Gastroesophageal sphincter (tissue), 4 donors: ENCODE results near the gene VPS13A. TPM values are rescaled to one million over a fixed set of nuclear protein-coding genes. Genes with fewer than 3 reads are reported as not detected.

Source experiments
- ATAC-seq: fragments of 150-250 bp; one replicate; pipeline ENCODE4 v1.9.1; 2016; ENCODE audit warnings: mild to moderate bottlenecking, moderate library complexity
- H3K27ac ChIP-seq, 4 donors: fragments of 200-600 bp; sonication (generic) in 3 of 4; 1 replicate in 3 of 4; 2 replicates in 1 of 4; pipeline ENCODE4 v1.5.1; 2016 to 2019
- H3K27me3 ChIP-seq: fragments of 200-600 bp; sonication (generic); one replicate; pipeline ENCODE4 v1.5.1; 2019
- H3K36me3 ChIP-seq, 2 donors: fragments of 200-600 bp; sonication (generic); one replicate each; pipeline ENCODE4 v1.5.1; 2019; ENCODE audit warnings: control low read depth in 1 of 2
- H3K4me1 ChIP-seq, 3 donors: fragments of 200-600 bp; sonication (generic); 1 replicate in 2 of 3; 2 replicates in 1 of 3; pipeline ENCODE4 v1.5.1; 2016 to 2019; ENCODE audit warnings: control low read depth in 2 of 3
- H3K4me3 ChIP-seq, 2 donors: fragments of 200-600 bp; sonication (generic); one replicate each; pipeline ENCODE4 v1.5.1; 2019; ENCODE audit warnings: mild to moderate bottlenecking in 1 of 2, moderate library complexity in 1 of 2
- H3K9me3 ChIP-seq, 3 donors: fragments of 200-600 bp; sonication (generic); one replicate each; pipeline ENCODE4 v1.5.1; 2017 to 2019; ENCODE audit warnings: control low read depth in 2 of 3
- EP300 ChIP-seq: sonication (generic); formaldehyde crosslinking; IDR thresholded peaks from one replicate; pipeline ENCODE4 v1.6.1; 2017; ENCODE audit warnings: antibody characterized with exemption, mild to moderate bottlenecking
- POLR2A ChIP-seq, 2 donors: fragments of 450-650 bp; IDR thresholded peaks; one replicate each; pipeline ENCODE4 v1.6.1; 2017; ENCODE audit warnings: antibody characterized with exemption in 2 of 2, mild to moderate bottlenecking in 2 of 2, moderate library complexity in 1 of 2
- POLR2AphosphoS5 ChIP-seq: sonication (generic); formaldehyde crosslinking; IDR thresholded peaks from one replicate; pipeline ENCODE4 v1.6.1; 2017; ENCODE audit warnings: antibody characterized with exemption
- WGBS, 2 donors: methylation state at CpG; one replicate each; pipeline ENCODE4 v1.1.5; 2018; ENCODE audit warnings: low coverage in 1 of 2; 5-methylcytosine and 5-hydroxymethylcytosine counted together
- total RNA-seq, 4 donors: library from RNA; depleted of rRNA; stranded (reverse); fragments of >200 nt; gene quantifications; one replicate each; pipeline ENCODE4 v1.1.0, GENCODE V29; 2016
- TF ChIP-seq, protein P1 (sequence below), 4 experiments: fragments of 200-600 bp in 2 of 4; fragments of 450-650 bp in 2 of 4; sonication (generic) in 1 of 4; IDR thresholded peaks; one replicate each; pipeline ENCODE4 v1.5.1; 2017 to 2019; ENCODE audit warnings: antibody characterized with exemption in 4 of 4, mild to moderate bottlenecking in 2 of 4, moderate library complexity in 2 of 4

VPS13A gene
- total RNA-seq, 4 donors from 2014 or later = 33.7 to 79.7 (median 42.6) TPM

DNA sequence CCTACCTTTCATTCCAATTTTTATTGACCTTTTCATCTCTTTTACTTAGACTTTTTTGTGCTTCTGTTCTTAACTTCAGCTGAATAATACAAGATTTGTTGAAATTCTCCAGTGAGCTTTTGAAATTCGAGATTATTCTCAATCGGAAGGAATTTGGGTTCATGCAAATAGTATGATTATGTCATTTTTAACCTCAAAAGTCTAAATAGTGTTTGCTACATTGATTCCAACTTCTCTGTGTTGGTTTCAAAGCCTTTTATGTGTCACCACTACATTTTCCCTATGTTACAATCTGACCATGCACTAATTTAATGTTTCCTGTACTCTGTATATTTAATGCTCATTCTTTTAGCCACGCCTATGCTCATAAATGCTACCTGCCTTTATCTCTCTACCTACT is 44.1 kb downstream of the VPS13A start:
- Histone ChIP-seq H3K36me3 (peaks cover 3 to 43% of the 10 kb centered on the region in 2 donors), H3K27ac (no peak overlapping the region), H3K4me3 (no peak overlapping the region), H3K27me3 (no peaks in the 10 kb centered on the region), H3K9me3 (no peaks in the 10 kb centered on the region), H3K4me1 (peaks cover 0 to 10% (median 0%) of the 10 kb centered on the region in 3 donors)
- ATAC-seq = no peak
- TF ChIP-seq POLR2AphosphoS5 (no peak), EP300 (no peak)
- TF ChIP-seq, protein P1, sequence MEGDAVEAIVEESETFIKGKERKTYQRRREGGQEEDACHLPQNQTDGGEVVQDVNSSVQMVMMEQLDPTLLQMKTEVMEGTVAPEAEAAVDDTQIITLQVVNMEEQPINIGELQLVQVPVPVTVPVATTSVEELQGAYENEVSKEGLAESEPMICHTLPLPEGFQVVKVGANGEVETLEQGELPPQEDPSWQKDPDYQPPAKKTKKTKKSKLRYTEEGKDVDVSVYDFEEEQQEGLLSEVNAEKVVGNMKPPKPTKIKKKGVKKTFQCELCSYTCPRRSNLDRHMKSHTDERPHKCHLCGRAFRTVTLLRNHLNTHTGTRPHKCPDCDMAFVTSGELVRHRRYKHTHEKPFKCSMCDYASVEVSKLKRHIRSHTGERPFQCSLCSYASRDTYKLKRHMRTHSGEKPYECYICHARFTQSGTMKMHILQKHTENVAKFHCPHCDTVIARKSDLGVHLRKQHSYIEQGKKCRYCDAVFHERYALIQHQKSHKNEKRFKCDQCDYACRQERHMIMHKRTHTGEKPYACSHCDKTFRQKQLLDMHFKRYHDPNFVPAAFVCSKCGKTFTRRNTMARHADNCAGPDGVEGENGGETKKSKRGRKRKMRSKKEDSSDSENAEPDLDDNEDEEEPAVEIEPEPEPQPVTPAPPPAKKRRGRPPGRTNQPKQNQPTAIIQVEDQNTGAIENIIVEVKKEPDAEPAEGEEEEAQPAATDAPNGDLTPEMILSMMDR (IDR thresholded peaks at IDR 0.05) = no peak
- WGBS, 2 donors = 80 to 83% methylated on average over 3 of the region's 3 CpGs

DNA sequence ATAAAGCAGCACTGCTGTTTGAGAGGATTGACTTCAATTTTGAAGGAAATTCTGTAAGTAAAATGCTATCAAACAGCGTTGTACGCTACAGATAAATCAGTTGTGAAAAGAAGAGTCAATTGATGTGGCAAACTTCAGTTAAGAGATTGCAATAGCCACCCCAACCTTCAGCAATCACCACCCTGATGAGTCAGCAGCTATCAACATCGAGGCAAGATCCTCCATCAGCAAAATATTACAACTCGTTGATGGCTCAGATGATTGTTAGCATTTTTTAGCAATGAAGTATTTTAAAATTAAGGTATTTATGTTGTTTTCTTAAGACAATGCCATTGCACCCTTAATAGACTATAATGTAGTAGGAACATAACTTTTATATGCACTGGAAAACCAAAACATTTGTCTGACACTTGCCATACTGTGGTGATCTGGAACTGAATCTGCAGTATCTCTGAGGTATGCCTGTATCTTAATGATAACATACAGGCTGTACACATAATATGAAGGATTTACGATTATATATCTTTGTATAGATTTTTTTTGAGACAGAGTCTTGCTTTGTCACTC is 47.5 kb downstream of the VPS13A start:
- WGBS, 2 donors = 77 to 82% methylated on average over 5 of the region's 5 CpGs
- H3K36me3 ChIP-seq = peaks cover 5 to 69% of the 10 kb centered on the region in 2 donors
- no peak for ATAC-seq

DNA sequence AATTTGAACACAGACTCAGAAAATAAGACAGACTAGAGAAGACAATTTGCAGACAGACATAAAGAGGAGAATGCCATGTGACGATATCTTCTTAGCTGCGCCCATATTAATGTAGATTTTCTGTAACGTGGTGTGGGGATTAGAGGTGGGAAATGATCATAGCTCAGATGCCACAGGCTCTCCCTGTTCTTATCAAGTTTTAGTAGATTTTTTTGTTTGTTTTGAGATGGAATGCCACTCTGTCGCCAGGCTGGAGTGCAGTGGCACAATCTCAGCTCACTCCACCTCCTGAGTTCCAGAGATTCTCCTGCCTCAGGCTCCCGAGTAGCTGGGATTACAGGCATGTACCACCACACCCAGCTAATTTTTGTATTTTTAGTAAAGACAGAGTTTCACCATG is 59.4 kb downstream of the VPS13A start:
- Histone ChIP-seq H3K36me3 (peaks cover 0 to 18% of the 10 kb centered on the region in 2 donors), H3K27me3 (no peaks in the 10 kb centered on the region), H3K4me1 (no peaks in the 10 kb centered on the region), H3K9me3 (no peaks in the 10 kb centered on the region), H3K27ac (no peak overlapping the region), H3K4me3 (no peak overlapping the region)
- no peak for ATAC-seq
- 84 to 92% methylated on average over 5 of the region's 5 CpGs for WGBS, 2 donors
- TF ChIP-seq EP300 = no peak
- TF ChIP-seq, protein P1 (IDR thresholded peaks at IDR 0.05) = no peak
- no peak for TF ChIP-seq POLR2AphosphoS5
- no peak for TF ChIP-seq POLR2A (IDR thresholded peaks at IDR 0.05)

More for the DNA sequence above, 47.5 kb downstream of the VPS13A start:
- no peaks in the 10 kb centered on the region for H3K4me1 ChIP-seq
- no peak overlapping the region for H3K27ac ChIP-seq
- no peak overlapping the region for H3K4me3 ChIP-seq
- TF ChIP-seq EP300 (no peak), POLR2AphosphoS5 (no peak), POLR2A (IDR thresholded peaks at IDR 0.05) (no peak)
- TF ChIP-seq, protein P1 (IDR thresholded peaks at IDR 0.05) = no peak
- H3K9me3 ChIP-seq = no peaks in the 10 kb centered on the region
- no peaks in the 10 kb centered on the region for H3K27me3 ChIP-seq

GRCh38 chr9:77237896-77238295 is 60.6 kb downstream of the VPS13A start:
- H3K36me3 ChIP-seq = peaks cover 0 to 22% of the 10 kb centered on the region in 2 donors
- no peak overlapping the region for H3K27ac ChIP-seq
- no peak overlapping the region for H3K4me3 ChIP-seq
- H3K4me1 ChIP-seq = no peaks in the 10 kb centered on the region
- H3K27me3 ChIP-seq = no peaks in the 10 kb centered on the region
- H3K9me3 ChIP-seq = no peaks in the 10 kb centered on the region
- no peak for ATAC-seq
- TF ChIP-seq, protein P1 (IDR thresholded peaks at IDR 0.05) = no peak
- no peak for TF ChIP-seq POLR2AphosphoS5
- TF ChIP-seq EP300 = no peak
- TF ChIP-seq POLR2A (IDR thresholded peaks at IDR 0.05) = no peak
- 92 to 100% methylated on average over 2 of the region's 2 CpGs for WGBS, 2 donors

GRCh38 chr9:77251050-77251449 is 73.7 kb downstream of the VPS13A start:
- WGBS, 2 donors = 80 to 92% methylated on average over 1 of the region's 1 CpG

More at GRCh38 chr9:77251050-77251449, 73.7 kb downstream of the VPS13A start:
- ATAC-seq = no peak
- H3K4me3 ChIP-seq = no peak overlapping the region
- H3K36me3 ChIP-seq = peaks cover 0 to 40% of the 10 kb centered on the region in 2 donors
- no peaks in the 10 kb centered on the region for H3K9me3 ChIP-seq
- no peak overlapping the region for H3K27ac ChIP-seq
- no peak for TF ChIP-seq EP300
- TF ChIP-seq, protein P1 (IDR thresholded peaks at IDR 0.05) = no peak
- no peak for TF ChIP-seq POLR2A (IDR thresholded peaks at IDR 0.05)
- TF ChIP-seq POLR2AphosphoS5 = no peak
- H3K27me3 ChIP-seq = no peaks in the 10 kb centered on the region
- H3K4me1 ChIP-seq = no peaks in the 10 kb centered on the region
